H9 (cell line): ENCODE measurements around the gene CADPS2. TPM values are rescaled to one million over a fixed set of nuclear protein-coding genes. Genes with fewer than 3 reads are reported as not detected.

Experiments
- DNase-seq: peaks from one replicate; pipeline ENCODE4 v3.0.0-alpha.2; 2017
- H2AFZ ChIP-seq: one replicate; pipeline ENCODE4 v1.6.1; 2013; ENCODE audit warnings: mild to moderate bottlenecking, low read length, control low read depth, moderate library complexity
- H2AK5ac ChIP-seq: 2 replicates; pipeline ENCODE4 v1.6.1; 2013; ENCODE audit warnings: low read length, control low read depth, mixed read lengths; ENCODE audit not compliant: insufficient read length
- H2BK120ac ChIP-seq: one replicate; pipeline ENCODE4 v1.6.1; 2013; ENCODE audit warnings: low read depth, mild to moderate bottlenecking, low read length, control low read depth, inconsistent platforms; ENCODE audit not compliant: poor library complexity, severe bottlenecking
- H2BK12ac ChIP-seq: 2 replicates; pipeline ENCODE4 v1.6.1; 2013; ENCODE audit warnings: low read length, control low read depth, mixed read lengths, low read depth; ENCODE audit not compliant: insufficient read length
- H2BK15ac ChIP-seq: 2 replicates; pipeline ENCODE4 v1.6.1; 2013; ENCODE audit warnings: low read depth, low read length, control low read depth
- H2BK20ac ChIP-seq: one replicate; pipeline ENCODE4 v1.6.1; 2013; ENCODE audit warnings: low read depth, mild to moderate bottlenecking, low read length, control low read depth, inconsistent platforms; ENCODE audit not compliant: poor library complexity, severe bottlenecking
- H2BK5ac ChIP-seq: 2 replicates; pipeline ENCODE4 v1.6.1; 2013; ENCODE audit warnings: low read length, control low read depth, mixed read lengths; ENCODE audit not compliant: insufficient read length
- H3K14ac ChIP-seq: 2 replicates; pipeline ENCODE4 v1.6.1; 2013; ENCODE audit warnings: low read length, control low read depth; ENCODE audit not compliant: insufficient read depth
- H3K18ac ChIP-seq: 2 replicates; pipeline ENCODE4 v1.6.1; 2013; ENCODE audit warnings: low read depth, mild to moderate bottlenecking, mixed read lengths, low read length, control low read depth; ENCODE audit not compliant: insufficient read length
- H3K23ac ChIP-seq: 2 replicates; pipeline ENCODE4 v1.6.1; 2013; ENCODE audit warnings: low read length, control low read depth, mixed read lengths, low read depth; ENCODE audit not compliant: insufficient read length
- H3K23me2 ChIP-seq: 2 replicates; pipeline ENCODE4 v1.6.1; 2013; ENCODE audit warnings: low read depth, mild to moderate bottlenecking, mixed read lengths, low read length, control low read depth; ENCODE audit not compliant: insufficient read length, poor library complexity, severe bottlenecking
- H3K27ac ChIP-seq: 2 replicates; pipeline ENCODE4 v1.5.1; 2013; ENCODE audit warnings: low read length, control low read depth, mixed read lengths, low read depth; ENCODE audit not compliant: insufficient read length
- H3K27me3 ChIP-seq: 2 replicates; pipeline ENCODE4 v1.6.1; 2013; ENCODE audit warnings: low read length, control low read depth, inconsistent platforms; ENCODE audit not compliant: insufficient read depth
- H3K4ac ChIP-seq: 2 replicates; pipeline ENCODE4 v1.6.1; 2013; ENCODE audit warnings: low read depth, mild to moderate bottlenecking, control low read depth, inconsistent platforms, low read length, moderate library complexity
- H3K4me1 ChIP-seq: 2 replicates; pipeline ENCODE4 v1.6.1; 2013; ENCODE audit warnings: low read length, control low read depth, inconsistent platforms; ENCODE audit not compliant: insufficient read depth
- H3K4me2 ChIP-seq: 2 replicates; pipeline ENCODE4 v1.6.1; 2013; ENCODE audit warnings: low read length, control low read depth, mixed read lengths; ENCODE audit not compliant: insufficient read length, insufficient read depth
- H3K56ac ChIP-seq: 2 replicates; pipeline ENCODE4 v1.6.1; 2013; ENCODE audit warnings: low read depth, mild to moderate bottlenecking, mixed read lengths, low read length, control low read depth; ENCODE audit not compliant: insufficient read length
- H3K79me1 ChIP-seq: 2 replicates; pipeline ENCODE4 v1.6.1; 2013; ENCODE audit warnings: low read depth, mild to moderate bottlenecking, moderate library complexity, low read length, control low read depth, inconsistent platforms; ENCODE audit not compliant: insufficient read depth, poor library complexity, severe bottlenecking
- H3K79me2 ChIP-seq: 2 replicates; pipeline ENCODE4 v1.6.1; 2013; ENCODE audit warnings: low read length, control low read depth, inconsistent platforms; ENCODE audit not compliant: insufficient read depth
- H3K9ac ChIP-seq: 2 replicates; pipeline ENCODE4 v1.6.1; 2013; ENCODE audit warnings: low read length, control low read depth, mixed read lengths; ENCODE audit not compliant: insufficient read length; ENCODE audit errors: extremely low read depth
- H3K9me3 ChIP-seq: one replicate; pipeline ENCODE4 v1.6.1; 2013; ENCODE audit warnings: low read depth, low read length, inconsistent platforms; ENCODE audit not compliant: control insufficient read depth
- H3T11ph ChIP-seq: one replicate; pipeline ENCODE4 v1.6.1; 2013; ENCODE audit warnings: mild to moderate bottlenecking, low read length, control low read depth, inconsistent platforms
- H4K20me1 ChIP-seq: one replicate; pipeline ENCODE4 v1.6.1; 2013; ENCODE audit not compliant: control insufficient read depth, insufficient read length, insufficient read depth
- H4K5ac ChIP-seq: 2 replicates; pipeline ENCODE4 v1.6.1; 2013; ENCODE audit warnings: low read depth, mild to moderate bottlenecking, mixed read lengths, low read length, control low read depth; ENCODE audit not compliant: insufficient read length
- H4K8ac ChIP-seq: replicated peaks from 2 replicates; pipeline ENCODE4 v1.6.1; 2013; ENCODE audit warnings: low read length, control low read depth, mixed read lengths, low read depth; ENCODE audit not compliant: insufficient read length
- H4K91ac ChIP-seq: 2 replicates; pipeline ENCODE4 v1.6.1; 2013; ENCODE audit warnings: low read depth, mild to moderate bottlenecking, moderate library complexity, mixed read lengths, low read length, control low read depth; ENCODE audit not compliant: insufficient read length
- H3K27ac Mint-ChIP-seq, 3 experiments: 2 replicates in 2 of 3; 3 replicates in 1 of 3; pipeline ENCODE4 v1.8.0; 2020 to 2021; ENCODE audit warnings: mixed read lengths in 3 of 3, mild to moderate bottlenecking in 1 of 3, moderate library complexity in 1 of 3
- H3K27me3 Mint-ChIP-seq: 2 replicates; pipeline ENCODE4 v1.8.0; 2021; ENCODE audit warnings: low read depth, mild to moderate bottlenecking, moderate library complexity, mixed read lengths
- H3K36me3 Mint-ChIP-seq, 3 experiments: 2 replicates in 2 of 3; 3 replicates in 1 of 3; pipeline ENCODE4 v1.8.0; 2020 to 2021; ENCODE audit warnings: low read depth in 3 of 3, mixed read lengths in 3 of 3; ENCODE audit not compliant: insufficient read depth in 1 of 3
- H3K4me1 Mint-ChIP-seq, 2 experiments: 2 replicates each; pipeline ENCODE4 v1.8.0; 2020; ENCODE audit warnings: mixed read lengths in 2 of 2
- H3K4me3 Mint-ChIP-seq, 2 experiments: 2 replicates in 1 of 2; 3 replicates in 1 of 2; pipeline ENCODE4 v1.8.0; 2020 to 2021; ENCODE audit warnings: mild to moderate bottlenecking in 2 of 2, mixed read lengths in 2 of 2, moderate library complexity in 1 of 2
- H3K9me3 Mint-ChIP-seq, 2 experiments: 2 replicates in 1 of 2; 3 replicates in 1 of 2; pipeline ENCODE4 v1.8.0; 2020; ENCODE audit warnings: mild to moderate bottlenecking in 2 of 2, mixed read lengths in 2 of 2, moderate library complexity in 1 of 2
- CTCF ChIP-seq: fragments of 200-600 bp; sonication (generic); conservative IDR thresholded peaks from 3 replicates; pipeline ENCODE4 v1.8.0; 2021; ENCODE audit warnings: antibody characterized with exemption, mild to moderate bottlenecking
- WGBS: extraction: QIAGEN DNeasy Blood & Tissue Kit; methylation state at CpG from one replicate; pipeline ENCODE4 v1.1.7; 2013; ENCODE audit warnings: missing lambda C conversion rate, low lambda C conversion rate, mixed read lengths; ENCODE audit not compliant: insufficient read length; ENCODE audit errors: extremely low coverage; 5-methylcytosine and 5-hydroxymethylcytosine counted together
- total RNA-seq: library from RNA; stranded (reverse); gene quantifications from 2 replicates; pipeline ENCODE4 v1.2.1, GENCODE V29; 2021

The CADPS2 gene
- total RNA-seq, 1 experiment from 2014 or later, result 7.1 TPM

DNA sequence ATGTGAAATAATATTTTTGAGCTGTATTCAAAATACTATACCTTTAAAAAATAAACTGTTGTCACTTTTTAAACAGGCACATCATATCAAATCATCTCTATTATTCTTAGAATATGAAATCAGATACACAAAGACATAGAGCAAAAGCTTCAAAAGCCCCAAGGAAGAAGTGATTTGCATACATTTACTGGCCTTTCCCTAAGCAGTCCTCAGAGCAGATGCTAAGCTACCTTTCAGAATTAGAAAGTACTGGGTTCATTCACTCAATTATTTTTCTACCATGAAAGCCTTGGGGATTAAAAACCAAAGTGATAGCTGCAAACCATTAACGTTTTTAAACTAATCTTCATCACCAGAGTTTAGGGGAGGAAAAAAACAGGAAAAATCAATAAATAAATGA lies 127.8 kb downstream of the CADPS2 start:
- H3K4me3 Mint-ChIP-seq, result no peak overlapping the region
- Histone ChIP-seq H3K4me1 (no peaks in the 10 kb centered on the region; the same call in 1 of the 2 replicates), H2BK12ac (no peak overlapping the region), H3K23me2 (no peaks in the 10 kb centered on the region), H2BK5ac (no peak overlapping the region), H3K9me3 (no peaks in the 10 kb centered on the region), H3K4ac (no peak overlapping the region), H2AFZ (no peak overlapping the region), H2BK15ac (no peak overlapping the region), H3K23ac (no peak overlapping the region), H3K18ac (no peak overlapping the region), H3K27me3 (no peaks in the 10 kb centered on the region), H4K5ac (no peak overlapping the region), H3K79me2 (no peaks in the 10 kb centered on the region), H2BK20ac (no peak overlapping the region), H2BK120ac (no peak overlapping the region), H4K8ac (no peak overlapping the region), H3K14ac (no peak overlapping the region), H3K56ac (no peak overlapping the region), H3K4me2 (no peak overlapping the region), H3K79me1 (no peaks in the 10 kb centered on the region), H3K27ac (no peak overlapping the region), H4K91ac (no peak overlapping the region), H3T11ph (no peak overlapping the region), H3K9ac (no peak overlapping the region), H2AK5ac (no peak overlapping the region), H4K20me1 (no peaks in the 10 kb centered on the region)
- TF ChIP-seq CTCF, result no peak
- H3K4me1 Mint-ChIP-seq, result peaks cover 18 to 25% of the 10 kb centered on the region in 2 experiments
- peak overlapping the region in 2 of 3 experiments; percentile 62 to 94; a peak in 2 of 7 replicates for H3K27ac Mint-ChIP-seq
- H3K9me3 Mint-ChIP-seq, result no peaks in the 10 kb centered on the region
- DNase-seq, result no peak
- H3K27me3 Mint-ChIP-seq, result no peaks in the 10 kb centered on the region
- no CpG with 5 or more reads among the region's 1 CpG for WGBS
- no peaks in the 10 kb centered on the region for H3K36me3 Mint-ChIP-seq
